OCI-LY3 (cell line): ENCODE results near the gene PGRMC1.

Experiments used
- EZH2phosphoT487 ChIP-seq: fragments of 200-600 bp; shearing (Covaris generic); IDR thresholded peaks from 2 replicates; pipeline ENCODE4 v1.6.1; 2018; ENCODE audit warnings: antibody characterized with exemption, mixed run types, low read depth
- TF ChIP-seq, protein P1 (sequence below): fragments of 200-600, 300-600 bp; sonication (generic); IDR thresholded peaks from 2 replicates; pipeline ENCODE4 v1.5.1; 2014; ENCODE audit warnings: antibody characterized with exemption, low read length, low read depth

DNA sequence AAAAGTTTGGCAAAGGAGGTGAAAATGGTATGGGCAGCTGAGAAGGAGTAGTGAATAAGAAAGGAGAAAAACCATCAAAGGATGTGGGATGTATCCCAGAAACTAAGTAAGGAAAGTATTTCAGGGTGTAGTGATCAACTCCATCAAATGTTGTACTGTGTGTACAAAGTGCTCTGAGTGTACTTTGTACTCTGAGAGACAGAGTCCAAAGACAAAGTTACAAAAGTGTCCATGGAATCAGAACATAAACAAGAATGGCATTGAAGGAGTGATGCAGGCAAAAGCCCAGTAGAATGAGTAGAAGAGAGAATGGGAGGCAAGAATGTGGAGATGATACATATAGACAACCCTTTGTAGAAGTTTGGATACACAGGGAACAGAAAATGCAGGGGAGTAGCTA lies 12.3 kb upstream of the PGRMC1 start:
- TF ChIP-seq, protein P1, sequence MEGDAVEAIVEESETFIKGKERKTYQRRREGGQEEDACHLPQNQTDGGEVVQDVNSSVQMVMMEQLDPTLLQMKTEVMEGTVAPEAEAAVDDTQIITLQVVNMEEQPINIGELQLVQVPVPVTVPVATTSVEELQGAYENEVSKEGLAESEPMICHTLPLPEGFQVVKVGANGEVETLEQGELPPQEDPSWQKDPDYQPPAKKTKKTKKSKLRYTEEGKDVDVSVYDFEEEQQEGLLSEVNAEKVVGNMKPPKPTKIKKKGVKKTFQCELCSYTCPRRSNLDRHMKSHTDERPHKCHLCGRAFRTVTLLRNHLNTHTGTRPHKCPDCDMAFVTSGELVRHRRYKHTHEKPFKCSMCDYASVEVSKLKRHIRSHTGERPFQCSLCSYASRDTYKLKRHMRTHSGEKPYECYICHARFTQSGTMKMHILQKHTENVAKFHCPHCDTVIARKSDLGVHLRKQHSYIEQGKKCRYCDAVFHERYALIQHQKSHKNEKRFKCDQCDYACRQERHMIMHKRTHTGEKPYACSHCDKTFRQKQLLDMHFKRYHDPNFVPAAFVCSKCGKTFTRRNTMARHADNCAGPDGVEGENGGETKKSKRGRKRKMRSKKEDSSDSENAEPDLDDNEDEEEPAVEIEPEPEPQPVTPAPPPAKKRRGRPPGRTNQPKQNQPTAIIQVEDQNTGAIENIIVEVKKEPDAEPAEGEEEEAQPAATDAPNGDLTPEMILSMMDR, result no peak
- TF ChIP-seq EZH2phosphoT487, result no peak
